Measurements from ENCODE around the gene RRP12. TPM values are rescaled to one million over a fixed set of nuclear protein-coding genes. Genes with fewer than 3 reads are reported as not detected.
"Not testable (repeated sequence)": the region's sequence is repeated elsewhere in the genome, so short reads cannot be mapped to it uniquely, and the experiment has no call there.

RRP12 gene
- total RNA-seq, 1 donor from 2014 or later: 23.7 TPM

- ATAC-seq: peak; percentile 41
- TF ChIP-seq CTCF (IDR thresholded peaks at IDR 0.05): no peak
- Histone ChIP-seq H3K4me3 (no peak overlapping the region), H3K27ac (peak overlapping the region; percentile 42), H3K9me3 (no peaks in the 10 kb centered on the region), H3K4me1 (peaks cover 10% of the 10 kb centered on the region), H3K27me3 (no peaks in the 10 kb centered on the region), H3K36me3 (no peaks in the 10 kb centered on the region)
- intact Hi-C loops (cut with DNase I): no loop called here
- DNase-seq: no peak
Measured at GRCh38 chr10:97408496-97408992, 7.4 kb upstream of the RRP12 start.

GRCh38 chr10:97407952-97408248 lies 6.8 kb upstream of the RRP12 start:
- no peak overlapping the region for H3K4me3 ChIP-seq
- H3K27ac ChIP-seq: peak overlapping the region; percentile 42
- intact Hi-C loops (cut with DNase I): no loop called here
- TF ChIP-seq CTCF (IDR thresholded peaks at IDR 0.05): no peak
- ATAC-seq: no peak
- DNase-seq: no peak
- peaks cover 10% of the 10 kb centered on the region for H3K4me1 ChIP-seq
- H3K27me3 ChIP-seq: no peaks in the 10 kb centered on the region
- no peaks in the 10 kb centered on the region for H3K36me3 ChIP-seq
- H3K9me3 ChIP-seq: no peaks in the 10 kb centered on the region

- TF ChIP-seq CTCF (IDR thresholded peaks at IDR 0.05): peak; percentile 83
- ATAC-seq (peak; percentile 92), DNase-seq (peak; percentile 79)
- H3K27me3 ChIP-seq: no peaks in the 10 kb centered on the region
- intact Hi-C loops (cut with DNase I): no loop called here
- no peak overlapping the region for H3K4me3 ChIP-seq
- H3K27ac ChIP-seq: peak overlapping the region; percentile 55
- H3K36me3 ChIP-seq: no peaks in the 10 kb centered on the region
- peaks cover 10% of the 10 kb centered on the region for H3K4me1 ChIP-seq
- H3K9me3 ChIP-seq: no peaks in the 10 kb centered on the region
Measured at GRCh38 chr10:97407211-97407951, 6.2 kb upstream of the RRP12 start.

- intact Hi-C loops (cut with DNase I); H3K4me1 ChIP-seq; H3K36me3 ChIP-seq; DNase-seq; H3K27me3 ChIP-seq; ATAC-seq; H3K4me3 ChIP-seq; H3K9me3 ChIP-seq: not testable (repeated sequence)
- peak overlapping the region; percentile 55 for H3K27ac ChIP-seq
Measured at GRCh38 chr10:97406483-97406882, 5.3 kb upstream of the RRP12 start.

GRCh38 chr10:97406064-97406463 lies 4.9 kb upstream of the RRP12 start:
- peak overlapping the region; percentile 55 for H3K27ac ChIP-seq

More at GRCh38 chr10:97406064-97406463, 4.9 kb upstream of the RRP12 start:
- no peak for DNase-seq
- TF ChIP-seq CTCF (IDR thresholded peaks at IDR 0.05): no peak
- ATAC-seq: peak; percentile 55
- Histone ChIP-seq H3K9me3 (no peaks in the 10 kb centered on the region), H3K27me3 (no peaks in the 10 kb centered on the region), H3K4me3 (no peak overlapping the region), H3K36me3 (no peaks in the 10 kb centered on the region), H3K4me1 (peaks cover 10% of the 10 kb centered on the region)
- intact Hi-C loops (cut with DNase I): no loop called here

Measured in upper lobe of right lung (tissue), 1 donor.